Kidney capillary endothelial cell (primary cell): Measurements from ENCODE around the gene AP1B1.

Experiments used
- DNase-seq: peaks from one replicate; pipeline ENCODE4 v3.0.0-alpha.2; 2018; ENCODE audit warnings: low spot score

AP1B1 gene

DNA sequence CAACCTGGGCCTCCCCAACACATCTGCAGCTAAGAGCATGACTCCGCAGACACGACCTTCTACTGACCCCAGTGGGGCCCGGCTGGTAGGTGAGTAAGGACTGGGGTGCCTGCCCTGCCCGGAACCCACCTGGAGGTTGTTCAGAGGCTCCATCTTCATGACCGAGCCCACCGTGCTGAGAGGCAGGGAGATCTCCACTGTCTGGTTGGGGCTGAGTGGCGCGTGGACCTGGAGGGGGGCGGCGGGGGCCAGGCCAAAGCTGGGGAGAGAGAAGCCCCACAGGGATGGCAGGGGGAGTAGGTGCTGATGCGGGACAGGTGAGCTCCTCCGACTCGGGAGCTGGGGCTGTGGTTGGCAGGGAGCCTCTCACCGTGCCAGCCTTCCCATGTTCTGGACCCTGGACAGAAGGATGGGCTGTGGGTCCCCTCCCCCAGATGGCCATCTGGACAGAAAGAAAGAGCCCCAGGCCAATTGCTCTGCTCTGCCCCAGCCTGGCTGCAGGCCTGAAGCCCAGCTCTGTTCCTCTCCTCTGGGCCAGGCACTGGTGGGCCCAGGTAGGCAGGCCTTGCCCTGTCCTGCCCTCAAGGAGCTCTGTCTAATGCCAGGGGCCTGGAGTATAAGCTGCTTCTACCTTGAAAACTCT lies 56.6 kb downstream of the AP1B1 start:
- DNase-seq, result no peak

DNA sequence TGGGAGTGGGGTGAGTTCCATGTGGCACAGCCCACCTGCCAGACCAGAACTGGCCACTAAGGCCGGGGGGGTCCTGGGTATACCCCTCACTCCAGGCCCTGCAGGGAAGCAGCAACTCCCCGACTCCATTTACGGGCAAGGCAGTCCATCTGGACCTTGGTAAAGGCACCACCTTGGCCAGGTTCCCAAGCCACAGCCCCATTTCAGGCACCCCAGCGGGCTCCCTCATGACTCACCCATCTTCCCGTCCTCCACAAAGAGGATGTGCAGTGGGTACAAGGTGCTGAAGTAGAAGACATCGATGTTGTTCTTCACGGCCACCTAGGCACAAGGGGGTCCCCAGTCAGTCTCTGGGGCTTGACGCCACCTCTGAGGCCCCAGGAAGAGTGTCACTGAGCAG lies 57.2 kb downstream of the AP1B1 start:
- no peak for DNase-seq

DNA sequence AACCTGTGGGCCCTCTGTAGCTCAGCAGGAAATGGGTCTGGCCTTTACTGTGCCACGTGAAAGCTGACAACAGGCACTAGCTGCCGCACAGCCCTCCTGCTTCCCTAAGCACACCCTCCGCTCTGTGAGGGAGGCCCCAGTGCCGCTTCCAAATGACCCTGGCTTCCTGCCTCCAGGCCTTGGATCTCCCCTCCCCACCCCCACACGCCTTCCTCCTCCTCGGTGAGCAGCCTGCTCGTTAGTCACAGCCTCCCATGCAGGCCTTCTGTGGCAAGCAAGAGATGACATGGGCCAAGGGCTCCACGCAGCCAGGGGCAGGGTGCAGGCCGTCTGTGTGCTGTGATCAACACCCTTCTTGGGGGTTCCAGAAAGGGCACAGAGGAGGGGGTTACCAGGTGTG lies 57.6 kb downstream of the AP1B1 start:
- peak; percentile 53 for DNase-seq

DNA sequence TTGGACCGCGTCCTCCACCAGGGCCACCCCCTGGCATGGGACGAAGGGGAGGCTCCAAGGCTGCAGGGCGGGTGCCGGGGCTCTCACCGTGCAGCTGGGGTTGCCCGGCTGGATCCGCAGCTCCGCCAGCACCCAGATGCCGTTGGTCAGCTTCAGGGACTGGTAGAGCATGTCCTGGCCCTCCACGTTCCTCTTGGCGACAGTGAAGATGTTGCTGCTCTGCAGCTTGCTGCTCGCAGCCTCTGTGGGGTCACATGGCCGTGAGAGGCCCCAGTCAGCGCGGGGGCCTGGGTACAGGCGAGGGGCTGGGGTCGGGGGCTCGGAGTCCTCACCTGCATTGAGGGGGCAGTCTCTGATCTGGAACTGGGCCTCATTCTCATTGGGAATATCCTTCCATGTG lies 58.1 kb downstream of the AP1B1 start:
- no peak for DNase-seq

GRCh38 chr22:29329581-29329980 lies 58.8 kb downstream of the AP1B1 start:
- DNase-seq, result no peak

- DNase-seq, result no peak
Measured at GRCh38 chr22:29328566-29329500, 59.5 kb downstream of the AP1B1 start.

DNA sequence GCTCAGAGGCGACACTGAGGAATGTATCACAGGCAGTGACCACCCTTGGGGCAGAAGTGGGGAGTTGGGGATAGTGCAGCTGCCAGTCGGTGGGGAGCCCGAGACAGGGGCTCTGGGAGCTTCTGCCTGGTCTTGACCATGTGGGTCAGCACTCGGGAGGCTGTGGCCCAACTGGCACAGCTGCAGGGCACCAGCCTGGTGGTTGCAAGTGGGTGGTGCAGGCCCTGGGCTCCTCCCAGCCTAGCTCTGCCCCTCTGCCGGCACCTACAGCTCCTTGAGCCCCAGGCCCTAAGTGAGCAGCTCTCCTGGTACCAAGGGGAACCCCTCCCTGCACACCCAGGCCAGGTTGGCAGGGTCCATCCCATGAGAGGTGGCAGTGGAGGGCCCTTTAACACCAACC lies 60.3 kb downstream of the AP1B1 start:
- DNase-seq, result no peak

DNA sequence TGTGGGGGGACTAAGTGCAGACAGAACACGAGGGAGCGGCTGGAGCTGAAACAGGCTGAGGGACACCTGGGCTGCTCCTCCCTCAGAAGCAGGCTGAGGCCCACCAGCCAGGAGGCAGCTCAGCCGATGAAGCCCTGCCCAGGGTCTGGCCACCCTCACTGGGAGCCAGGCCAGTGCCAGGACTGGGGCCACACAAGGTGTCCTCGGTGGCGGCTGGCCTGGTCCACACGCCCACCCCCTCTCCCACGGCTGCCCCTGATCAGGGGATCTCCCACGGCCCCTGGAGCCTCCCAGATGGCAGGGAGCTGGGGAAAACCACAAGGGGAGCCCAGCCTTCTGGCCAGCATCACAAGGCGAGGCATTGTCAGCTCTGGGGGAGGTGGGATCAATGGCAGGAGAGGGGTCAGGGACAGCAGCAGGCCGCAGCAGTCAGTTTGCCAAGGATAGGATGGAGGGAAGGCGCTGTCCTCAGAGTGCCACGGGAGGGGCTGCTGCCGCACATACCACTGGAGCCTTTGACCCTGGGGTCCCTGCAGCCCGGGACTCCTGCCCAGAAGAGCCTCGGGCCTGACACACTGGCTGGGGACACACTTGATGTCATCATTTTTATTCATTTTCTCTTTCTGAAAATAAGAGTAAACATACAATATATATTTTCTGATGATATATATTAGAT lies 61.1 kb downstream of the AP1B1 start:
- DNase-seq, result no peak

GRCh38 chr22:29326481-29326880 lies 61.9 kb downstream of the AP1B1 start:
- no peak for DNase-seq

- no peak for DNase-seq
Measured at GRCh38 chr22:29325785-29326315, 62.5 kb downstream of the AP1B1 start.

GRCh38 chr22:29325356-29325755 lies 63.0 kb downstream of the AP1B1 start:
- DNase-seq, result no peak

- DNase-seq, result no peak
Measured at GRCh38 chr22:29323641-29324040, 64.7 kb downstream of the AP1B1 start.

DNA sequence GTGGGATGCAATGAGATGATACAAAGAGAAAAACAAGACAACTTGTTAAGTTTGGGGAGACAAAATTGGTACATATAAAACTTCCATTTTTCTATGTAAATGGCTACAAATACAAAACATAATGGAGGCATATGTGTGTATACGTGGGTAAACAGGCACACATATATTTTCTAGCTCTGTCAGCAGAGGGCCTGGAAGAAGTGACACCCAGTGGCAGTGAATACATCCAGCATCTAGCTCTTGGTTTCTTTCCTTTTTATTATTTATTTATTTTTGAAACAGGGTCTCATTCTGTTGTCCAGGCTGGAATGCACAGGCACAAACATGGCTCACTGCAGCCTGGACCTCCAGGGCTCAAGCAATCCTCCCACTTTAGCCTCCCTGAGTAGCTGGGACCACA lies 67.8 kb downstream of the AP1B1 start:
- DNase-seq, result no peak

GRCh38 chr22:29319072-29319471 lies 69.3 kb downstream of the AP1B1 start:
- DNase-seq, result no peak

DNA sequence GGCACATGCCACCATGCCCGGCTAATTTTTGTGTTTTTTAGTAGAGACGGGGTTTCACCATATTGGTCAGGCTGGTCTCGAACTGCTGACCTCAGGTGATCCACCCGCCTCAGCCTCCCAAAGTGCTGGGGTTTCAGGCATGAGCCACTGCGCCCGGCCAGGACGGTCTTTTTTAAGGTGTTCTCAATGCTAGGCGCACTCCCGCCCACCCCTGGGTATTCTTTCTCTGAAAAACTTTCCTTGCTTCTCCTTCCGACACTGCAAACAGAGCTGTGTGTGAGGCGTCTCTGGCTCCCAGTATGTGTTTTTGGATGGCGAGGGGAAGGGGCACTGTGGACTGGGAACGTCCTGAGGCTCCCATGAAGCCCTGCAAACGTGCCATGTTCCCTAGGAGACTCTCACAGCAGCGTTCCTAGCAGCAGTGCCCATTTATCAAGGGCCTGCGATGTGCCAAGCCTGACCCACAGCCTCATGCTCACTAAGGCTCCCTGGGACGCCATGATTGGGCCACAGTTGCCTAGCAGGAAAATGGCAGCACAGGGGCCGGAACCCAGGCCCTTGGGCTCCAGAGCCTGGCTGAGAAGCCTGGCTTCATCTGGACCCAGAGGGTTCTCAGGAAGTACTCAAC lies 70.4 kb downstream of the AP1B1 start:
- DNase-seq, result no peak

GRCh38 chr22:29316141-29316828 lies 72.1 kb downstream of the AP1B1 start:
- DNase-seq, result no peak

GRCh38 chr22:29315286-29316140 lies 72.9 kb downstream of the AP1B1 start, which contains the start of gene RASL10A:
RASL10A (minus strand) TSS chr22:29315697; CDS start chr22:29315246, 451 bp downstream.
- DNase-seq, result no peak

GRCh38 chr22:29314537-29315285 lies 73.7 kb downstream of the AP1B1 start:
- DNase-seq, result no peak

GRCh38 chr22:29313576-29314466 lies 74.5 kb downstream of the AP1B1 start:
- DNase-seq, result no peak
